SK-N-SH treated with all-trans-retinoic acid at 6 μM for 48 hours (cell line): ENCODE results near the gene KCNMA1.

Experiments used
- ATAC-seq: fragments of 200-7000 bp; cut with Tn5 transposase; 3 replicates; pipeline ENCODE4 v1.9.1; 2020; ENCODE audit warnings: mild to moderate bottlenecking, moderate library complexity
- ARNTL ChIP-seq: fragments of 450-650 bp; formaldehyde crosslinking; IDR thresholded peaks from 2 replicates; pipeline ENCODE4 v1.5.0; 2020; ENCODE audit warnings: low read depth, mild to moderate bottlenecking, moderate library complexity, borderline replicate concordance
- BACH2 ChIP-seq: fragments of 250-450 bp; sonication (Bioruptor Pico); IDR thresholded peaks from 2 replicates; pipeline ENCODE4 v1.9.0; 2021; ENCODE audit warnings: mild to moderate bottlenecking, borderline replicate concordance
- CSDC2 ChIP-seq: fragments of 250-450 bp; sonication (Bioruptor Pico); IDR thresholded peaks from 2 replicates; pipeline ENCODE4 v1.5.0; 2020; ENCODE audit warnings: mild to moderate bottlenecking, moderate library complexity
- ESRRG ChIP-seq: fragments of 250-450 bp; sonication (Bioruptor Pico); IDR thresholded peaks from 2 replicates; pipeline ENCODE4 v1.6.1; 2021; ENCODE audit warnings: mild to moderate bottlenecking
- GLIS3 ChIP-seq: fragments of 250-450 bp; sonication (Bioruptor Pico); IDR thresholded peaks from 2 replicates; pipeline ENCODE4 v1.5.0; 2020; ENCODE audit warnings: mild to moderate bottlenecking, moderate library complexity
- ISL1 ChIP-seq: fragments of 250-450 bp; sonication (Bioruptor Pico); IDR thresholded peaks from 2 replicates; pipeline ENCODE4 v2.1.2; 2022; ENCODE audit warnings: mild to moderate bottlenecking, moderate library complexity
- OSR1 ChIP-seq: fragments of 250-450 bp; sonication (Bioruptor Pico); IDR thresholded peaks from 2 replicates; pipeline ENCODE4 v1.8.0; 2022; ENCODE audit warnings: moderate library complexity, mild to moderate bottlenecking, inconsistent platforms
- PATZ1 ChIP-seq: fragments of 250-450 bp; sonication (Bioruptor Pico); IDR thresholded peaks from 2 replicates; pipeline ENCODE4 v1.8.0; 2020; ENCODE audit warnings: mild to moderate bottlenecking, moderate library complexity, borderline replicate concordance
- POU6F1 ChIP-seq: fragments of 250-450 bp; sonication (Bioruptor Pico); IDR thresholded peaks from 2 replicates; pipeline ENCODE4 v1.8.0; 2021; ENCODE audit warnings: low read depth, mild to moderate bottlenecking, moderate library complexity, borderline replicate concordance
- PPARA ChIP-seq: fragments of 250-450 bp; sonication (Bioruptor Pico); IDR thresholded peaks from 2 replicates; pipeline ENCODE4 v1.5.0; 2020; ENCODE audit warnings: mild to moderate bottlenecking, borderline replicate concordance
- RARB ChIP-seq: fragments of 250-450 bp; sonication (Bioruptor Pico); IDR thresholded peaks from 2 replicates; pipeline ENCODE4 v1.8.0; 2021; ENCODE audit warnings: mild to moderate bottlenecking, moderate library complexity
- SNAI2 ChIP-seq: fragments of 250-450 bp; sonication (Bioruptor Pico); IDR thresholded peaks from 2 replicates; pipeline ENCODE4 v1.5.0; 2020; ENCODE audit warnings: mild to moderate bottlenecking, moderate library complexity
- TOX ChIP-seq: fragments of 250-450 bp; sonication (Bioruptor Pico); IDR thresholded peaks from 2 replicates; pipeline ENCODE4 v1.8.0; 2021; ENCODE audit warnings: mild to moderate bottlenecking, moderate library complexity, borderline replicate concordance
- TSHZ2 ChIP-seq: fragments of 250-450 bp; sonication (Bioruptor Pico); IDR thresholded peaks from 2 replicates; pipeline ENCODE4 v1.5.0; 2020; ENCODE audit warnings: mild to moderate bottlenecking, moderate library complexity
- ZC3H10 ChIP-seq: fragments of 250-450 bp; sonication (Bioruptor Pico); IDR thresholded peaks from 2 replicates; pipeline ENCODE4 v1.5.1; 2021; ENCODE audit warnings: mild to moderate bottlenecking, moderate library complexity
- ZFP3 ChIP-seq: fragments of 250-450 bp; sonication (Bioruptor Pico); IDR thresholded peaks from 2 replicates; pipeline ENCODE4 v1.5.0; 2020; ENCODE audit warnings: mild to moderate bottlenecking, moderate library complexity
- ZFP30 ChIP-seq: fragments of 450-650 bp; formaldehyde crosslinking; IDR thresholded peaks from 2 replicates; pipeline ENCODE4 v1.5.0; 2022; ENCODE audit warnings: mild to moderate bottlenecking, moderate library complexity
- ZNF565 ChIP-seq: fragments of 450-650 bp; formaldehyde crosslinking; conservative IDR thresholded peaks from 2 replicates; pipeline ENCODE4 v1.5.0; 2020; ENCODE audit warnings: low read depth, mild to moderate bottlenecking, moderate library complexity
- ZNF70 ChIP-seq: fragments of 450-650 bp; formaldehyde crosslinking; IDR thresholded peaks from 2 replicates; pipeline ENCODE4 v1.5.0; 2020; ENCODE audit warnings: mild to moderate bottlenecking, moderate library complexity
- ZNF8 ChIP-seq: fragments of 450-650 bp; formaldehyde crosslinking; IDR thresholded peaks from 2 replicates; pipeline ENCODE4 v1.5.0; 2020; ENCODE audit warnings: mild to moderate bottlenecking, moderate library complexity
- TF ChIP-seq, protein P1 (sequence below): fragments of 250-450 bp; sonication (Bioruptor Pico); IDR thresholded peaks from 2 replicates; pipeline ENCODE4 v1.5.1; 2021; ENCODE audit warnings: mild to moderate bottlenecking, moderate library complexity

KCNMA1 gene

DNA sequence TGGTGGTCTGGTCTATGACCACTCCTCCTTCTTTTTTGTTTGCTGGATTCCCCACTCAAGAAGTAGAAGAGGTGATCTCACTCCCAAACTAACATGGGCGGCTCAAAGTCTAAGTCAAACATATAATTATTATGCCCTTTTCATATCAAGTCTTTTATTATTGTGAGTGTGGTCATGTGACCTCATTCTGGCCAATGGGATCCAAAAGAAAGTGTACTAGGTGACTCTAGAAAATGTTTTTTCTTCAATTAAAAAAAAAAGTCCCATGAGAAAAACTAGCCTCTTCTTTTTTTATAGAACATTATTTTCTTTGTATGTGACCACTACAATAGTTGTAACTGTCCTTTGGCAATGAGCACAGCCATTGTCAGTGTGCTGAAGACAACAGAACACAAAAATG is 772.7 kb downstream of the KCNMA1 start:
- ATAC-seq, result no peak
- TF ChIP-seq ZFP3 (CRISPR knock-in tag) (no peak), ZC3H10 (no peak), PPARA (CRISPR knock-in tag) (no peak), ESRRG (no peak), BACH2 (CRISPR knock-in tag) (no peak), ZNF70 (CRISPR knock-in tag) (no peak), ISL1 (CRISPR knock-in tag) (no peak), ZNF565 (CRISPR knock-in tag) (no peak), GLIS3 (no peak), POU6F1 (CRISPR knock-in tag) (no peak), PATZ1 (CRISPR knock-in tag) (no peak)
- TF ChIP-seq, protein P1, sequence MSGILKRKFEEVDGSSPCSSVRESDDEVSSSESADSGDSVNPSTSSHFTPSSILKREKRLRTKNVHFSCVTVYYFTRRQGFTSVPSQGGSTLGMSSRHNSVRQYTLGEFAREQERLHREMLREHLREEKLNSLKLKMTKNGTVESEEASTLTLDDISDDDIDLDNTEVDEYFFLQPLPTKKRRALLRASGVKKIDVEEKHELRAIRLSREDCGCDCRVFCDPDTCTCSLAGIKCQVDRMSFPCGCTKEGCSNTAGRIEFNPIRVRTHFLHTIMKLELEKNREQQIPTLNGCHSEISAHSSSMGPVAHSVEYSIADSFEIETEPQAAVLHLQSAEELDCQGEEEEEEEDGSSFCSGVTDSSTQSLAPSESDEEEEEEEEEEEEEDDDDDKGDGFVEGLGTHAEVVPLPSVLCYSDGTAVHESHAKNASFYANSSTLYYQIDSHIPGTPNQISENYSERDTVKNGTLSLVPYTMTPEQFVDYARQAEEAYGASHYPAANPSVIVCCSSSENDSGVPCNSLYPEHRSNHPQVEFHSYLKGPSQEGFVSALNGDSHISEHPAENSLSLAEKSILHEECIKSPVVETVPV (CRISPR knock-in tag), result no peak

- ATAC-seq, result no peak
- TF ChIP-seq ZFP30 (CRISPR knock-in tag), result no peak
- no peak for TF ChIP-seq ZNF8 (CRISPR knock-in tag)
- no peak for TF ChIP-seq BACH2 (CRISPR knock-in tag)
- no peak for TF ChIP-seq GLIS3
- TF ChIP-seq ZNF565 (CRISPR knock-in tag), result no peak
- TF ChIP-seq PATZ1 (CRISPR knock-in tag), result no peak
Observed at GRCh38 chr10:76858721-76859120, 778.9 kb downstream of the KCNMA1 start.

DNA sequence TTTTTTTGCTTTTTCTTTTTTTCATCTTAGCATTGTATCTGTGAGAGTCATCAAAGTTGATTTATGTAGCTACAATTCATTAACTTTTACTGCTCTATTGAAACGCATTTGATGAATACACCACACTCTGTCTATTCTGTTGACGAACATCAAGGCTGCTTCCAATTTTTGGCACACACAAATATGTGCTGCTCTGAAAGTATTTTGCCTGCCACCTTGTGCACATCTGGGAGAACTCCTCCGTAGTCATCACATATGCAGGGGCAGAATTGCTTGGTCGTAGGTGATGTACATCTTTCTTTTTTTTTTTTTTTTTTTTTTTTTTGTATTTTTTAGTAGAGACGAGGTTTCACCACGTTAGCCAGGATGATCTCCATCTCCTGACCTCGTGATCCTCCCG is 796.8 kb downstream of the KCNMA1 start:
- no peak for ATAC-seq

More for the DNA sequence above, 796.8 kb downstream of the KCNMA1 start:
- TF ChIP-seq OSR1 (CRISPR knock-in tag) (no peak), ZFP30 (CRISPR knock-in tag) (no peak), POU6F1 (CRISPR knock-in tag) (no peak), CSDC2 (CRISPR knock-in tag) (no peak), RARB (no peak), ARNTL (CRISPR knock-in tag) (no peak), PPARA (CRISPR knock-in tag) (no peak), ZNF8 (CRISPR knock-in tag) (no peak), SNAI2 (CRISPR knock-in tag) (no peak), BACH2 (CRISPR knock-in tag) (no peak), ZFP3 (CRISPR knock-in tag) (no peak), ZNF565 (CRISPR knock-in tag) (no peak), TSHZ2 (CRISPR knock-in tag) (no peak), ZC3H10 (no peak), TOX (CRISPR knock-in tag) (no peak)
